H9 (cell line): ENCODE results near the gene NRXN3. TPM values are rescaled to one million over a fixed set of nuclear protein-coding genes. Genes with fewer than 3 reads are reported as not detected.

Experiments used
- DNase-seq: peaks from one replicate; pipeline ENCODE4 v3.0.0-alpha.2; 2017
- H2AFZ ChIP-seq: one replicate; pipeline ENCODE4 v1.6.1; 2013; ENCODE audit warnings: mild to moderate bottlenecking, low read length, control low read depth, moderate library complexity
- H2AK5ac ChIP-seq: 2 replicates; pipeline ENCODE4 v1.6.1; 2013; ENCODE audit warnings: low read length, control low read depth, mixed read lengths; ENCODE audit not compliant: insufficient read length
- H2BK120ac ChIP-seq: one replicate; pipeline ENCODE4 v1.6.1; 2013; ENCODE audit warnings: low read depth, mild to moderate bottlenecking, low read length, control low read depth, inconsistent platforms; ENCODE audit not compliant: poor library complexity, severe bottlenecking
- H2BK12ac ChIP-seq: 2 replicates; pipeline ENCODE4 v1.6.1; 2013; ENCODE audit warnings: low read length, control low read depth, mixed read lengths, low read depth; ENCODE audit not compliant: insufficient read length
- H2BK15ac ChIP-seq: 2 replicates; pipeline ENCODE4 v1.6.1; 2013; ENCODE audit warnings: low read depth, low read length, control low read depth
- H2BK20ac ChIP-seq: one replicate; pipeline ENCODE4 v1.6.1; 2013; ENCODE audit warnings: low read depth, mild to moderate bottlenecking, low read length, control low read depth, inconsistent platforms; ENCODE audit not compliant: poor library complexity, severe bottlenecking
- H2BK5ac ChIP-seq: 2 replicates; pipeline ENCODE4 v1.6.1; 2013; ENCODE audit warnings: low read length, control low read depth, mixed read lengths; ENCODE audit not compliant: insufficient read length
- H3K14ac ChIP-seq: 2 replicates; pipeline ENCODE4 v1.6.1; 2013; ENCODE audit warnings: low read length, control low read depth; ENCODE audit not compliant: insufficient read depth
- H3K18ac ChIP-seq: 2 replicates; pipeline ENCODE4 v1.6.1; 2013; ENCODE audit warnings: low read depth, mild to moderate bottlenecking, mixed read lengths, low read length, control low read depth; ENCODE audit not compliant: insufficient read length
- H3K23ac ChIP-seq: 2 replicates; pipeline ENCODE4 v1.6.1; 2013; ENCODE audit warnings: low read length, control low read depth, mixed read lengths, low read depth; ENCODE audit not compliant: insufficient read length
- H3K23me2 ChIP-seq: 2 replicates; pipeline ENCODE4 v1.6.1; 2013; ENCODE audit warnings: low read depth, mild to moderate bottlenecking, mixed read lengths, low read length, control low read depth; ENCODE audit not compliant: insufficient read length, poor library complexity, severe bottlenecking
- H3K27ac ChIP-seq: 2 replicates; pipeline ENCODE4 v1.5.1; 2013; ENCODE audit warnings: low read length, control low read depth, mixed read lengths, low read depth; ENCODE audit not compliant: insufficient read length
- H3K27me3 ChIP-seq: 2 replicates; pipeline ENCODE4 v1.6.1; 2013; ENCODE audit warnings: low read length, control low read depth, inconsistent platforms; ENCODE audit not compliant: insufficient read depth
- H3K4ac ChIP-seq: 2 replicates; pipeline ENCODE4 v1.6.1; 2013; ENCODE audit warnings: low read depth, mild to moderate bottlenecking, control low read depth, inconsistent platforms, low read length, moderate library complexity
- H3K4me1 ChIP-seq: 2 replicates; pipeline ENCODE4 v1.6.1; 2013; ENCODE audit warnings: low read length, control low read depth, inconsistent platforms; ENCODE audit not compliant: insufficient read depth
- H3K4me2 ChIP-seq: 2 replicates; pipeline ENCODE4 v1.6.1; 2013; ENCODE audit warnings: low read length, control low read depth, mixed read lengths; ENCODE audit not compliant: insufficient read length, insufficient read depth
- H3K56ac ChIP-seq: 2 replicates; pipeline ENCODE4 v1.6.1; 2013; ENCODE audit warnings: low read depth, mild to moderate bottlenecking, mixed read lengths, low read length, control low read depth; ENCODE audit not compliant: insufficient read length
- H3K79me1 ChIP-seq: 2 replicates; pipeline ENCODE4 v1.6.1; 2013; ENCODE audit warnings: low read depth, mild to moderate bottlenecking, moderate library complexity, low read length, control low read depth, inconsistent platforms; ENCODE audit not compliant: insufficient read depth, poor library complexity, severe bottlenecking
- H3K79me2 ChIP-seq: 2 replicates; pipeline ENCODE4 v1.6.1; 2013; ENCODE audit warnings: low read length, control low read depth, inconsistent platforms; ENCODE audit not compliant: insufficient read depth
- H3K9ac ChIP-seq: 2 replicates; pipeline ENCODE4 v1.6.1; 2013; ENCODE audit warnings: low read length, control low read depth, mixed read lengths; ENCODE audit not compliant: insufficient read length; ENCODE audit errors: extremely low read depth
- H3K9me3 ChIP-seq: one replicate; pipeline ENCODE4 v1.6.1; 2013; ENCODE audit warnings: low read depth, low read length, inconsistent platforms; ENCODE audit not compliant: control insufficient read depth
- H3T11ph ChIP-seq: one replicate; pipeline ENCODE4 v1.6.1; 2013; ENCODE audit warnings: mild to moderate bottlenecking, low read length, control low read depth, inconsistent platforms
- H4K20me1 ChIP-seq: one replicate; pipeline ENCODE4 v1.6.1; 2013; ENCODE audit not compliant: control insufficient read depth, insufficient read length, insufficient read depth
- H4K5ac ChIP-seq: 2 replicates; pipeline ENCODE4 v1.6.1; 2013; ENCODE audit warnings: low read depth, mild to moderate bottlenecking, mixed read lengths, low read length, control low read depth; ENCODE audit not compliant: insufficient read length
- H4K8ac ChIP-seq: replicated peaks from 2 replicates; pipeline ENCODE4 v1.6.1; 2013; ENCODE audit warnings: low read length, control low read depth, mixed read lengths, low read depth; ENCODE audit not compliant: insufficient read length
- H4K91ac ChIP-seq: 2 replicates; pipeline ENCODE4 v1.6.1; 2013; ENCODE audit warnings: low read depth, mild to moderate bottlenecking, moderate library complexity, mixed read lengths, low read length, control low read depth; ENCODE audit not compliant: insufficient read length
- H3K27ac Mint-ChIP-seq, 3 experiments: 2 replicates in 2 of 3; 3 replicates in 1 of 3; pipeline ENCODE4 v1.8.0; 2020 to 2021; ENCODE audit warnings: mixed read lengths in 3 of 3, mild to moderate bottlenecking in 1 of 3, moderate library complexity in 1 of 3
- H3K27me3 Mint-ChIP-seq: 2 replicates; pipeline ENCODE4 v1.8.0; 2021; ENCODE audit warnings: low read depth, mild to moderate bottlenecking, moderate library complexity, mixed read lengths
- H3K36me3 Mint-ChIP-seq, 3 experiments: 2 replicates in 2 of 3; 3 replicates in 1 of 3; pipeline ENCODE4 v1.8.0; 2020 to 2021; ENCODE audit warnings: low read depth in 3 of 3, mixed read lengths in 3 of 3; ENCODE audit not compliant: insufficient read depth in 1 of 3
- H3K4me1 Mint-ChIP-seq, 2 experiments: 2 replicates each; pipeline ENCODE4 v1.8.0; 2020; ENCODE audit warnings: mixed read lengths in 2 of 2
- H3K4me3 Mint-ChIP-seq, 2 experiments: 2 replicates in 1 of 2; 3 replicates in 1 of 2; pipeline ENCODE4 v1.8.0; 2020 to 2021; ENCODE audit warnings: mild to moderate bottlenecking in 2 of 2, mixed read lengths in 2 of 2, moderate library complexity in 1 of 2
- H3K9me3 Mint-ChIP-seq, 2 experiments: 2 replicates in 1 of 2; 3 replicates in 1 of 2; pipeline ENCODE4 v1.8.0; 2020; ENCODE audit warnings: mild to moderate bottlenecking in 2 of 2, mixed read lengths in 2 of 2, moderate library complexity in 1 of 2
- CTCF ChIP-seq: fragments of 200-600 bp; sonication (generic); conservative IDR thresholded peaks from 3 replicates; pipeline ENCODE4 v1.8.0; 2021; ENCODE audit warnings: antibody characterized with exemption, mild to moderate bottlenecking
- WGBS: extraction: QIAGEN DNeasy Blood & Tissue Kit; methylation state at CpG from one replicate; pipeline ENCODE4 v1.1.7; 2013; ENCODE audit warnings: missing lambda C conversion rate, low lambda C conversion rate, mixed read lengths; ENCODE audit not compliant: insufficient read length; ENCODE audit errors: extremely low coverage; 5-methylcytosine and 5-hydroxymethylcytosine counted together
- total RNA-seq: library from RNA; stranded (reverse); gene quantifications from 2 replicates; pipeline ENCODE4 v1.2.1, GENCODE V29; 2021

The NRXN3 gene
- total RNA-seq, 1 experiment from 2014 or later, result 1.8 TPM

GRCh38 chr14:79352076-79352630 is 1182.0 kb downstream of the NRXN3 start:
- H3K23me2 ChIP-seq, result no peaks in the 10 kb centered on the region
- Mint-ChIP-seq H3K36me3 (0 out of 7 replicates have a peak, but pooled peaks cover 0 to 2% (median 0%) of the 10 kb centered on the region in 3 experiments), H3K9me3 (no peaks in the 10 kb centered on the region), H3K4me1 (peaks cover 15 to 22% of the 10 kb centered on the region in 2 experiments), H3K4me3 (no peak overlapping the region), H3K27ac (no peak overlapping the region), H3K27me3 (no peaks in the 10 kb centered on the region; the same call in 1 of the 2 replicates)
- no peak overlapping the region for H2AFZ ChIP-seq
- H3K27me3 ChIP-seq, result no peaks in the 10 kb centered on the region
- H2BK20ac ChIP-seq, result no peak overlapping the region
- H2AK5ac ChIP-seq, result no peak overlapping the region
- H3K9me3 ChIP-seq, result no peaks in the 10 kb centered on the region
- H3K18ac ChIP-seq, result no peak overlapping the region
- H3K79me2 ChIP-seq, result no peaks in the 10 kb centered on the region
- no peak overlapping the region for H4K91ac ChIP-seq
- H4K20me1 ChIP-seq, result no peaks in the 10 kb centered on the region
- no peak overlapping the region for H3K9ac ChIP-seq
- no peak overlapping the region for H3K4ac ChIP-seq
- no peak for TF ChIP-seq CTCF
- no CpG with 5 or more reads among the region's 3 CpGs for WGBS
- no peak overlapping the region for H2BK5ac ChIP-seq
- no peak overlapping the region for H2BK12ac ChIP-seq
- no peak overlapping the region for H2BK15ac ChIP-seq
- no peaks in the 10 kb centered on the region; the same call in 1 of the 2 replicates for H3K4me1 ChIP-seq
- no peaks in the 10 kb centered on the region for H3K79me1 ChIP-seq
- H4K5ac ChIP-seq, result no peak overlapping the region
- no peak overlapping the region for H4K8ac ChIP-seq
- no peak overlapping the region for H3K27ac ChIP-seq
- H3K4me2 ChIP-seq, result no peak overlapping the region
- no peak overlapping the region for H3K14ac ChIP-seq
- no peak overlapping the region for H3T11ph ChIP-seq
- H2BK120ac ChIP-seq, result no peak overlapping the region
- no peak overlapping the region for H3K23ac ChIP-seq
- DNase-seq, result no peak
- no peak overlapping the region for H3K56ac ChIP-seq
